ENCODE data around the gene SH3BP2.

The SH3BP2 gene

GRCh38 chr4:2817701-2818350 lies 24.9 kb downstream of the SH3BP2 start:
- no peak for TF ChIP-seq CTCF (IDR thresholded peaks at IDR 0.05; ENCODE audit: low read length, missing control alignments)
- DNase-seq (ENCODE audit: low read depth), result no peak
- H3K4me3 ChIP-seq (replicated peaks; ENCODE audit: low read depth, low read length), result peak overlapping the region; percentile 51

GRCh38 chr4:2818351-2818939 lies 25.6 kb downstream of the SH3BP2 start:
- H3K4me3 ChIP-seq (replicated peaks; ENCODE audit: low read depth, low read length), result peak overlapping the region; percentile 51
- no peak for DNase-seq (ENCODE audit: low read depth)
- no peak for TF ChIP-seq CTCF (IDR thresholded peaks at IDR 0.05; ENCODE audit: low read length, missing control alignments)

- TF ChIP-seq CTCF (IDR thresholded peaks at IDR 0.05; ENCODE audit: low read length, missing control alignments), result no peak
- DNase-seq (ENCODE audit: low read depth), result no peak
- no peak overlapping the region for H3K4me3 ChIP-seq (replicated peaks; ENCODE audit: low read depth, low read length)
These were observed 26.6 kb downstream of the SH3BP2 start for GRCh38 chr4:2819244-2820215.

- no peak overlapping the region for H3K4me3 ChIP-seq (replicated peaks; ENCODE audit: low read depth, low read length)
- no peak for TF ChIP-seq CTCF (IDR thresholded peaks at IDR 0.05; ENCODE audit: low read length, missing control alignments)
- no peak for DNase-seq (ENCODE audit: low read depth)
These were observed 27.5 kb downstream of the SH3BP2 start for GRCh38 chr4:2820216-2820982.

- TF ChIP-seq CTCF (IDR thresholded peaks at IDR 0.05; ENCODE audit: low read length, missing control alignments), result no peak
- no peak for DNase-seq (ENCODE audit: low read depth)
- no peak overlapping the region for H3K4me3 ChIP-seq (replicated peaks; ENCODE audit: low read depth, low read length)
These were observed 29.8 kb downstream of the SH3BP2 start for GRCh38 chr4:2822461-2823300.

- TF ChIP-seq CTCF (IDR thresholded peaks at IDR 0.05; ENCODE audit: low read length, missing control alignments), result no peak
- no peak for DNase-seq (ENCODE audit: low read depth)
- H3K4me3 ChIP-seq (replicated peaks; ENCODE audit: low read depth, low read length), result no peak overlapping the region
These were observed 30.4 kb downstream of the SH3BP2 start for GRCh38 chr4:2823301-2823670.
